NCI-H774 (cell line): ENCODE data around the gene ELL3.
A peak's percentile ranks its signal among the peaks of the same experiment; 100 is the strongest.
"Not testable (repeated sequence)": the region's sequence is repeated elsewhere in the genome, so short reads cannot be mapped to it uniquely, and the experiment has no call there.

Source experiments
- DNase-seq: peaks from one replicate; lab custom pipeline; 2025; lab: John Stamatoyannopoulos, UW

ELL3 gene, protein sequence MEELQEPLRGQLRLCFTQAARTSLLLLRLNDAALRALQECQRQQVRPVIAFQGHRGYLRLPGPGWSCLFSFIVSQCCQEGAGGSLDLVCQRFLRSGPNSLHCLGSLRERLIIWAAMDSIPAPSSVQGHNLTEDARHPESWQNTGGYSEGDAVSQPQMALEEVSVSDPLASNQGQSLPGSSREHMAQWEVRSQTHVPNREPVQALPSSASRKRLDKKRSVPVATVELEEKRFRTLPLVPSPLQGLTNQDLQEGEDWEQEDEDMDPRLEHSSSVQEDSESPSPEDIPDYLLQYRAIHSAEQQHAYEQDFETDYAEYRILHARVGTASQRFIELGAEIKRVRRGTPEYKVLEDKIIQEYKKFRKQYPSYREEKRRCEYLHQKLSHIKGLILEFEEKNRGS

GRCh38 chr15:43776718-43777266, at the start of gene ELL3:
Gene ELL3, minus strand, starts transcription at chr15:43776966. Its CDS starts 65 bp downstream, at chr15:43776901.
- peak; percentile 80 for DNase-seq

GRCh38 chr15:43826029-43826507, 49.3 kb upstream of the ELL3 start:
- no peak for DNase-seq

DNA sequence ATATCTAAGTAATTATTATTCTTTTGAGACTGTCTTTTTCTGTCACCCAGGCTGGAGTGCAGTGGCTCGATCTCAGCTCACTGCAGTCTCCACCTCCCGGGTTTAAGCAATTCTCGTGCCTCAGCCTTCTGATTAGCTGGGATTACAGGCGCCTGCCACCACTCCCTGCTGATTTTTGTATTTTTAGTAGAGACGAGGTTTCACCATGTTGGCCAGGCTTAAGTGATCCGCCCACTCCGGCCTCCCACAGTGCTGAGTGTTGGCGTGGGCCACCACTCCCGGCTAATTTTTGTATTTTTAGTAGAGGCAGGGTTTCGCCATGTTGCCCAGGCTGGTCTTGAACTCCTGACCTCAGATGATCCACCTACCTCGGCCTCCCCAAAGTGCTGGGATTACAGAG, 48.5 kb upstream of the ELL3 start:
- DNase-seq = not testable (repeated sequence)

DNA sequence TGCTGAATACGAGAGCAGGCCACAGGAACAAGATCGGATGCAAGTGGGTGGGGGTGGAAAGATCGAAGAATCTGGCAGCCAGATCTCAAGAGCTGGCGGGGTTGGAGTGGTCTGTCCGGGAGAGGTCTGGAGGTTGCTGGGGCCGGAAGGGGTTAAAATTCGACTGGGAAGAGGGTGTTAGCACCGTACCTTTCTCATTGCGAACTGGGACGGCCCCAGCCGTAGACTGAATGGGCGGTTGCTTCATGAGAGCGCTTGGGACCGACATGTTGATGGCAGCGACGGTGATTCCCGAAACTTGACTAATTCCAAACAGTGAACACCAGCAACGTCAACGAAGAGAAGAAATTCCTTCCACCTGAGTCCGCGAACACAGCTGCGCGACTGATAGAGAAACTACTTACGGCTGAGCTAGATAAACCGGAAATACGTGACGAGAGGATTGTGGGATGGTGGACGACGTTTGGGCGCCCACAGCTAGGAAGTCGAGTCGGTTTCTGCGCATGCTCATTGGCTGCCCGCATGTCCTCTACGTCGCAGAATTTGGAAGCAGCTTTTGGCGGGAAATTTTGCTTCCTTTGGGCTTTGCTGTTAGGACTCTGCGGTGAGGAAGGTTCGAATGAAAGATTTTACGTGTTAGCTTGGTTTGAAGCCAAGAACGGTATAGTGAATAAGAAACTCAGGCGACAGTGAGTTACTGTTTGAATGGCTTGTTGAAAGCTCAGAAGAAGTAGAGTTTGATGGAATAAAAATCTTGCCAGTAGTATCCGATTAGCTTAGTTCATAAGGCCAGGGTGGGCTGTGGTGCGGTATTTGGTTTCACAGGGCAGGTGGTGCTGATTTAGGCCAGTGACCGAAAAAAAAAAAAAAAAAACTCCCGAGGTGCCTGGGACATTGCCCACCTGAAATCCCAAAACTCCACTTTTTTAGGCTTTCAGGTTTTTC, 47.8 kb upstream of the ELL3 start, which contains the start of gene MFAP1:
TSS of gene MFAP1 (minus strand) at position 389 of the 945 bp plus-strand sequence. CDS start at position 268, 121 bp downstream.
- peak; percentile 96 for DNase-seq

DNA sequence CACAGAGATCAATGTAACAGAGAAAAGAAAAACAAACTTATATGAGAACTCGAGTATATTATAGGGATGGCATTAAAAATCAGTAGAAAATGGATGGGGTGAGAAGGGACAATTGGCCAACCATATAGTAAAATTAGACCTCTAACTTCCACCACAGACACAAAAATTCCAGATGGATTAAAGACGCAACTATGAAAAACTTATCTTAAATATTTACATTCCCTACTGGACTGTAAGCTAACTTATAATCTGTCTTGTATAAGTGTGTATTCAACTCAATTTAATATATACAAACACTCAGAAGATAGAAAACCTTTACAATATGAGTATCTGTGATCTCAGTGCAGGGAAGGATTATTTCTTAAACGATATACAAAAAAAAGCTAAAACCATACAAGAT, 44.7 kb upstream of the ELL3 start:
- DNase-seq = no peak

GRCh38 chr15:43815064-43815463, 38.3 kb upstream of the ELL3 start:
- not testable (repeated sequence) for DNase-seq

DNA sequence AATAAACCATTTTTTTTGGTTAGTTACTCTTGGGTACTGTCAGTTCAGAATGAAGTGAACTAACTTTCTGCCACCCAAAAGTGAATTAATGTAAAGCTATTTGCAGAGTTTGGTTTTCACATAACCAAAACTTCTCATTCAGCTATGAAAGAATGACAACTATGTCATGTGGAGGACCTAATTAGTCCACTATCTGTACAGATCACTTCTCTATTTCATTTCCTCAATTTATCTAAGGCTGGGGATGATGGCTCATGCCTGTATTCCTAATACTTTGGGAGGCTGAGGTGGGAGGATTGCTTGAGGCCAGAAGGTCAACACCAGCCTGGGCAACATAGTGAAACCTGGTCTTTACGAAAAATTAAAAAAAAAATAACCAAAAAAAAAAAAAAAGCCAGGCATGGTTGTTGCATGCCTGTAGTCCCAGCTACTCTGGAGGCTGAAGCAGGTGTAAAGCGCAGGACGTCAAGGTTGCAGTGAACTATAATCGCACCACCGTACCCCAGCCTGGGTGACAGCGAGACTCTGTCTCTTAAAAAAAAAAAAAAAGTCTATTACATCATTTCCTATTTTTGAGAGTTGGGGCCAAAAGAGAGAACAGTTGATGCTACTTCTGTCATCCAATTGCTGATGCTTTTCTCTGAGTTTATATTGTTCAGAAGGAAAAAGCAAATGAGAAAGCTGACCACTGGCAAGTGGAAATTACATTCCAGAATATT, 32.4 kb upstream of the ELL3 start:
- DNase-seq = no peak

DNA sequence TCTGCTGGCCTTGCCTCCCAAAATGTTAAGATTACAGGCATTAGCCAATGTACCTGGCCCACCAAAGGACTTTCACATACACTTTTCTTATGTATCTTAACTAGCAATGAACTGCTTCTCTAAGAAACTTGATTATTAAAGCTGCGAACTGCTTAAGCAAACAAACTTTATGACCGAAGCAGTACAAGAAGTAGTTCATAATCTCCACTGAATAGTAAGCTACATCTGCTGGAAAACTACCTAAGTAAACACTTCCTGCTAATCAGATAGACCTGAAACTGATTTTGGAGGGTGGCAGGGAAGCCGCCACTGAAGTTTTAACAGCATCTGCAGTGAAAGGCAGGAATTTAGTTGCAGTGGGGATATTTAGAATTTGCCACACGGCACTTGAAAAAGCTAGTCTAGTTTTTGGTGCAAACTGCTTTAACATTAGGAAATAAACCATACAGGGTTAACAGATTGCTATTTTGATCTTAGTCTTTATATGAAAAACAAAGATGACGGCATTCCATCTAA, 31.7 kb upstream of the ELL3 start:
- DNase-seq = no peak

DNA sequence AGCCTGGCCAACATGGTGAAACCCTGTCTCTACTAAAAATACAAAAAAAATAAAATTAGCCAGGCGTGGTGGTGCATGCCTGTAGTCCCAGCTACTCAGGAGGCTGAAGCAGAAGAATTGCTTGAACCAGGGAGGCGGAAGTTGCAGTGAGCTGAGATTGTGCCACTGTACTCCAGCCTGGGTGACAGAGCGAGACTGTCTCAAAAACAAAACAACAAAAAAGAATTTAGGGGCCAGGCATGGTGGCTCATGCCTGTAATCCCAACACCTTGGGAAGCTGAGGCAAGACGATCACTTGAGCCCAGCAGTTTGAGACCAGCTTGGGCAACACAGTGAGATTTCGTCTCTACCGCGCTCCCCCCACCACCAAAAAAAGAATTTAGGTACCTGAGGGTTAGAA, 25.9 kb upstream of the ELL3 start:
- not testable (repeated sequence) for DNase-seq

- DNase-seq = peak; percentile 83
These were observed 23.7 kb upstream of the ELL3 start, which contains the start of gene HYPK for GRCh38 chr15:43800286-43801141. Gene HYPK, plus strand, starts transcription at chr15:43800599. Its CDS starts 24 bp downstream, at chr15:43800623.

GRCh38 chr15:43799945-43800285, 23.1 kb upstream of the ELL3 start, which contains the start of gene SERINC4:
Gene SERINC4, minus strand, starts transcription at chr15:43800220. Its CDS starts 234 bp downstream, at chr15:43799986.
- DNase-seq = no peak

DNA sequence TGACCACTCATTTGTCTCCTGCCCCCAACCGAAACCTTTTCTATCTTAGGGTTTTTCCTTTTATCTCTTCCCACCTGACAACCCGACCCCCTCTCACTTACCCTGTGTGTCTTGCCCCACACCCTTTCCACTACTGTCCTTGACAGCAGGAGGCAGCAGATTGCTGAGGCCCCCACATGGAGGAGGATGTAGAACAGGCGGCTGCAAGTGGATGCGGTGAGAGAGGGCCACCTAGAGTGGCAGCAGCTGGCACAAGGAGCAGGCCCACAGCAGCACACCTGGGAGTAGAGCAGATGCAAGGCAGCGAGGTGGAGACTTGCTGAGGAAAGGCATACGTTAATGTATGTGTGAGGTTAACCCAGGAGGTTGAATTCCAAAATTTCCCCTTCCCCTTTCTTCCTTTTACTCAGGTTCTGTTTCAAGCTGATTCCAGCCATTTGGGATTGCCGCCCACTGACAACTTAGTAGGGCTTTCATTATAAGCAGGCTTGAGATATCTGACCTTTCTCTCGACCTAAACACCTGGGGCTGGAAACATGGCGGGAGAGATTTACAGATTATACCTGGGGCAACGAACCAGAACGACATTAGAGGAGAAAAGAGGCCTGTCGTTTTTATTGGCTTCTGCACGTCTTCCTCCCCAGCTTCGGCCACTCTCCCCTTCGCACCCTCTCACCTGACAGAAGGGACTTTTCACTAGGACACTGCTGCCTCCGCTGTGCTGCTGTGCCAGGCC, 22.6 kb upstream of the ELL3 start:
- peak; percentile 30 for DNase-seq

- no peak for DNase-seq
These were observed 19.8 kb upstream of the ELL3 start for GRCh38 chr15:43796566-43796965.

- no peak for DNase-seq
These were observed 19.2 kb upstream of the ELL3 start for GRCh38 chr15:43795997-43796396.

DNA sequence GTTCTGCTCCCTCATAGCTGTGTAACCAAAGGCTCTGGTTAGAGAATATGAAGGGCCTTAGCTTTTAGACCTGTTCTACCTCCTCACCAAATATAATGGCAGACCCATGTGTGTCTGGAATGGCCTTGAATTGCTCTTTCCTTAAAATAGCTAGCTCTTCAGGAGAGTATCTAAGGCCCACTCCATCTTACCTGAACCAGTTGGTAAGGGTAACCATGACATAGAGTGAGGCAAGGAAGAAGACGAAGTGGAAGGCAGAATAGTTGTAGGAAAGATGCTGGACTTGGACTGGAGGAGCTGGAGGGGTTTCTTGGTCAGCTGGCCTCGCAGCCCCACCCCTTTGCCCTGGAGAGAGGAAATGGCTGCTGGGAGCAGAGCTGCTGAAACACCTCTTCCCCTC, 18.4 kb upstream of the ELL3 start:
- no peak for DNase-seq

GRCh38 chr15:43794269-43795037, 17.7 kb upstream of the ELL3 start:
- no peak for DNase-seq

- DNase-seq = no peak
These were observed 16.9 kb upstream of the ELL3 start for GRCh38 chr15:43793647-43794046.

DNA sequence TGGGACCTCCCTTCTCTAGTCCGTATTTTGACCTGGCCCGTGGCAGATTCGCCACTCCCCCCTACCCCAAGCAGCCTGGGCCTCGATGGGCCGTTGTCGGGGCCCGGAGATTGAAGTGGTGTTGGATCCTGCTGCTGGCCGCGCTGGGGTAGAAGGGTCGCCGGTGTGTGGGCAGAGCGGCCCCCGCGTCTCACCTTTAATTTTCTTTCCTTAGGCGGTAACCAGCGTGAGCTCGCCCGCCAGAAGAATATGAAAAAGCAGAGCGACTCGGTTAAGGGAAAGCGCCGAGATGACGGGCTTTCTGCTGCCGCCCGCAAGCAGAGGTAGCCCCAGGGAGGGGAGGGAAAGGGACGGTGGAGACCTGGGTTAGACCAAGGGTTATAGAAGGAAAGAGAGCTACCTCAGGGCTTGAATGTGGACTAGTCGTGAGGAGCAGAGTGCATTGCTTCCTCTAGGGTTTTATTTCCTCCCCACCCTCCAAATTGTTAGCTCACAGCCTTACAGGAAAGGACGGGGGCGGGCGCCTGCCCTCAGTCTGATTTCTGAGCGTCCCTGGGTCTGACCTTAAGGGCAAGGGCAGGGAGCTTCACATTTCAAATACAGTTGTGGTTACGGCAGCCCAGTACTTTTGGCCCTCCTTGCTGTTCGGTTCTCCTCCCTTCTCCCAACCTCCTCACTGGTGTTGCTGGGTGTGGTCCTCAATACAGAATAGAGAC, 16.2 kb upstream of the ELL3 start:
- DNase-seq = no peak
